ENCODE data around the gene AMMECR1.

The AMMECR1 gene

GRCh38 chrX:110212299-110212698 lies 105.6 kb downstream of the AMMECR1 start:
- DNase-seq (ENCODE audit: low spot score) = no peak

DNA sequence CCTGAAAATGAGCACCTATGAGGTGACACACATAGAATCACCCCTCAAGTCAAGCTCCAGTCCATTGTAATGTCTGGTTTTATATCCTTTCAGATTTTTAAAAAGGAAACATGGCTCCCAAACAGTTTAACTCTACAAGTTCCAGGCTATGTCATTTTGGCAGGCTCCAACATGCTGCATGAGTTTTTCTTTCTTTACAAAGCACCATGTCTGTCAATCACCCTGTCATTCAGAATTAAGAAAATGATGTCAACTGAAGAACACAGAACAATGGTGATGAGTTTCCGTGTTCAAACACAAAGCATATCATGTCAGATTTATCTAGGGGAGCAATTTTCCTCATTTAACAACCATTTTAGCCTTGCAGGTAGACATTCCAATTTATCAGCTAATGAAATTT lies 106.5 kb downstream of the AMMECR1 start:
- DNase-seq (ENCODE audit: low spot score) = no peak

- no peak for DNase-seq (ENCODE audit: low spot score)
These were observed 107.3 kb downstream of the AMMECR1 start for GRCh38 chrX:110210417-110211139.

DNA sequence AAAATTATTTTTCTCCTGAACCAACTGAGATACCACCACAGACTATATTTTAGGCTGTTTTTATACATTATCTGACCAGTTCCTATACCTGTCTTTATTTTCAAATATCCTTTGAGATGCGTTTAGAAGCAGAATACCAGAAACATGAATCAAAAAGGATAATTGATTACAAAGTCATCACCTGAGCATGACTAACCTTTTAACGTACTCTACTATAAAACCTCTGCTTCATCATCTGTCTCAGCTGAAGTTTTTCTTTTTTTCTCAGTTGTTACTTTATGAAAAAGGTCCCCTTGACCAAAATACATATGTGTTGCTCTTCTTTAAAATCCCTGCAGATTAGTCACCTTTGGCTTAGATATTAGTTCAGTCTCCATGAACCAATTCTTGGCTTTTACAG lies 109.8 kb downstream of the AMMECR1 start:
- no peak for DNase-seq (ENCODE audit: low spot score)

GRCh38 chrX:110204986-110205385 lies 112.9 kb downstream of the AMMECR1 start:
- DNase-seq (ENCODE audit: low spot score) = no peak

GRCh38 chrX:110201799-110202198 lies 116.1 kb downstream of the AMMECR1 start:
- DNase-seq (ENCODE audit: low spot score) = no peak

- DNase-seq (ENCODE audit: low spot score) = no peak
These were observed 122.9 kb downstream of the AMMECR1 start for GRCh38 chrX:110194977-110195376.

DNA sequence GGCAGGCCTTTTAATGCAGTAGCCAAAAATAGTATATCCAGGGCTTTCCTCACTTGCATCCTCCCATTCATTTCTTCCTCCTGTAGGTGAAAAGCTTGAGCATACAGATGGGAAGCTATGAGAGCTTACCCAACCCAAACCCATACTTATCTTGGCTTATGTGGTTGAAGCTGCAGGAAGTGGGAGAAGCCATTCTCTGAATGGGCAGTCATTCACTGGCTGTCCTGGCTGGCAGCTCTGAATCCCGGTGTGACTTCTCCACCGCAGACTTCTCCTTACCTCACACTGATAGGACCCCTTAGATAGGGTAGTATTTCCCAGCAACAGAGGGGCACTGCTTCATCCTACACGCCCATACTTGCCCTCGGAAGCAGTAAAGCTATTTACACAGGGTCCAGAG lies 125.4 kb downstream of the AMMECR1 start:
- no peak for DNase-seq (ENCODE audit: low spot score)

GRCh38 chrX:110188701-110189558 lies 129.0 kb downstream of the AMMECR1 start:
- DNase-seq (ENCODE audit: low spot score) = no peak

GRCh38 chrX:110183314-110183713 lies 134.6 kb downstream of the AMMECR1 start:
- DNase-seq (ENCODE audit: low spot score) = no peak

DNA sequence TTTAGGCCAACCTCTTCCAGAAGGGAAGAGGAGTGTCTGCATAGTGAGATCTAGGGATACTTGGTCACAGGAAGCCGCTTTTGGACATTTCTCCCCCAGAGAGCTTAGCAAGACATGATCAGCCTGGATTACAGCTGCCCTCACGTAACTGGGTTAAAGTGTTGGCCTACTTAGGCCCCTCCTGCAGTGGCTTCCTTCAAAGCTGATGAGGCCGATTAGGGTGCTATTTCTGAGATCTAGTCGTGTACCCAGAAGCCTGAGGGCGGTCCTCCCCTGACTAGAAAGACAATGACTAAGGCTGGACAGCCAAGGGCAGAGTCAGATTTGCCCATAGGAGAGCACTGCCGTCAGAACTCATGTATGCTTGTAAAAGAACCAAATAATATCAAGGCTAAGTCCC lies 135.0 kb downstream of the AMMECR1 start:
- no peak for DNase-seq (ENCODE audit: low spot score)

DNA sequence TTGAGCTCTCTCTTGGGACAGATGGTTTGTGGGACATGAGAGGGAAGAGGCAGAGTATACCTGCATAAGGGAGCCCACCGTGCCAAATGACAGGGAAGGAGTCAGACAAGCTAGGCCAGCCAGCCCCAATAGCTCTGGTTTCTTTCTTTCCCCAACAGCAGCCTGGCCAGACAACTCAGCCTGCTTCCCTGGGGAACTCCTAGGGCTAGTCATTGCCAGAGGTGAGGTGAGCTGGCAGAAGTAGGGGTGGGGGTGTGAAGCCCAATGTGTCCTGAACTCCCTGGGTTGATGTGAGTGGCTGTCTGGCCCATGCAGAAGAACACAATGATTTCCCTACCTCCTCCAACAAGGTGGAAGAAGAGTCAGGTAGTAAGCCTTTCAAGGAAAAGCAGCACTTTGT lies 135.5 kb downstream of the AMMECR1 start:
- DNase-seq (ENCODE audit: low spot score) = no peak

DNA sequence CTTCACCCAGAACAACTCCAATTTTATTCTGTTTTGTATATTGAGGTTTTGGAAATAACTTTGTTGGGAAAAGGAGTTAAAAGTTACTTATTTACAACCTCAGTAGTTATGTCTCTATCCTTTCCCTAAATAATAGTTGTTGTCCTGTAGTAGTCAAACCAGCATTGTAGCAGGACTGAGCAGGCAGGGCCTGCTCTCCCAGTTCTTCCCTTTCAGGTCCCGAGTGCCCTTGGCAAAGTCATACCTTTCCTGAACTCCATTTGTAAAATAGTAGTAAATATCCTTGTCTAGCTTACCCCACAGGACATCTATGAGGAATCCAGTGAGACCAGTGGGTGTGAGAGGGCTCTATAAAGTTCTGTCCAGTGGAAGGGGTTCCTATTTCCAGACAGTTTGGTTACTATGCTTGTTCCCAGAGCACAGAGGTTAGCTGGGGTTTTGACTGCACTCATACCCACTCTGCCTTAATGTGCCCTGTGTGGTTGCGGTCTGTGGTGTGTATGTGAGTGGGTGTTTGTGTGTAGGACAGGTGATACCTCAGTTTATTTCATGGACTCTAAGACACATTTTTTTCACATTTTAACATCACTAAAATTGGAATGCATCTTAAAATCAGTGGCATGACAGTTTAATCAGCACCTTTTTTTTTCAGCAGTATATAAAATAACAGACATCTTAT lies 136.3 kb downstream of the AMMECR1 start:
- no peak for DNase-seq (ENCODE audit: low spot score)

GRCh38 chrX:110180928-110181310 lies 137.0 kb downstream of the AMMECR1 start:
- no peak for DNase-seq (ENCODE audit: low spot score)

DNA sequence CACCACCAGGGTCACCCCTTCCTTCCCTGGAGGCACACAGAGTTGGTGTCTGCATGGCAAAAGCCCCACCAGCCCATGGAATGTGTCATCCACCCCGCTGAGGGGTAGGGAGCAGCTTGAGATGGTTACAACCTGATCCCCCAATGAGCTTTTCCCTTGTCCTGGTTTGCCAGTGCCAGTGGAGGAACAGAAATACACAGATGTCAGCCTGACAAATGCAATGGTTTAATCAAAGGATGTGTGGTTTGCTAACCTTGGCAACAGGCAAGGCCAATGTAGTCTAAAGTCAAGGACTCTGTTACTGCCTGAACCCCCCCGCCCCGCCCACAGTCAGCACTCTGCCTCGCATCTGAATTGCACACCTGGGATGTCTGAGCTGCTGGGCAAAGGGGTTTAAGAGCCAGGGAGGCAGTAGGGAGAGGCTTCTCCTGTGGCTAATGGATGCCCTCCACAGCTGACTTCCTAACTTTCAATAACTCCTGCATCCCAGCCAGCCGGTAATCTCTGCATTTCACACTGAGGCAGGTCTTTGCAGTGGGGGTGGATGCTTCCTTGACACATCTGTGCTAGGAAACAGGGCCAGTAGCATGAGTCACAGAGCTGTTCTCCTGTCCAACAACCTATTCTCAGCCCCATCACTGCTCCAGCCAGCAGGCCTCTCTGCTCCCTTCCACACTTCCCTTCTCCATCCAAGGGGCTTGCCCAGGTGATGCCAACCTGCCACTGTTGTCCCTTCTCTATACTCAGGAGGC lies 137.5 kb downstream of the AMMECR1 start:
- no peak for DNase-seq (ENCODE audit: low spot score)

DNA sequence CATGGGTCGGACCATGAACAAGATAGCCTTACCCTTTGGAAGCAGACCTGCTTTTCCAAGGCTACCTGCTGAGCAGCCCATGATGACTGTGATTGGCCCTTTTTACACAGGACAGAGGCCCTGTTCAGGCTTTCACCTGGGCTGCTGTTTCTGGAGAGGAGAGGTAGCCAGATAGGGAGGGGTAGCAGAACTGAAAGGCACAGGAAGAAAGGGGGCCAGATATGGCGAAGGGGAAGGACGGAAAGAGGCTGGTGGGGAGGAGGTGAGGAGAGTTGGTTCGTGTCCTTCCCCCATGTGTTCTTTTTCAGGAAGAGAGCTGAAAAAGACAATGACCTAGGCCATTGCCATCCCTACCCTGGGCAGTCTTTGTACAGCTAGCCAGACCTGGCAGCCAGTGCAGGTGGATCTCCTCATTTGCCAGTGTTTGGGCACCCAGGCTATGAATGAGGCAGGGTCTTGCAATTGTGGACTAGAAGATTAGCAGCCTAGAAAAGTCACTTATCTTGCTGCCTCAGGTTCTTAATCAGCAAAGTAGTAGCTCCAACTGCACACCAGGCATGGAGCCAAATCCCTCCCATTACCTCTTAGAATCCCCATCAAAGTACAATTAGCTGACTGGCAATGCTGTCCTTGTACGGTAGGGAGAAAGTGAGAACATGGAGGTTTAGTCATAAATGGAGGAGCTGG lies 139.6 kb downstream of the AMMECR1 start:
- no peak for DNase-seq (ENCODE audit: low spot score)

DNA sequence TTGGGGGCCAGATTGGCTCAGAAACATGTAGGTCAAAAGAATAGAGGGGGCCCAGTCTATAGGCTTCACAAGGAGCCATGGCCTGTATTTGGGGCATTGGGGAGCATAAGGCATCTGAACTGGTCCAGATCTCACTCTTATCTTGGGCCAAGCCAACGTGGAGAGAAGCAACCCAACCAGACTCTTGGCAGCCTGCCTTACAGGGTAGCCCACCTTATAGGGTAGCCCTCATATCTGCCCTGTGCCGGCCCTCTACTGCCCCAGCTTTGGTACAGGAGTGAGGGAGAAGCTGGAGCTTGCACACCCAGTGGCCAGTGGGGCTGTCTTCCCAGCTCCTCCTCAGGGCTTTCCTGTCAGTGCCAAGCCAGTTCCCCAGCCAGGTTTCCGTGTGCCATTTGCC lies 142.2 kb downstream of the AMMECR1 start:
- peak; percentile 0 for DNase-seq (ENCODE audit: low spot score)

DNA sequence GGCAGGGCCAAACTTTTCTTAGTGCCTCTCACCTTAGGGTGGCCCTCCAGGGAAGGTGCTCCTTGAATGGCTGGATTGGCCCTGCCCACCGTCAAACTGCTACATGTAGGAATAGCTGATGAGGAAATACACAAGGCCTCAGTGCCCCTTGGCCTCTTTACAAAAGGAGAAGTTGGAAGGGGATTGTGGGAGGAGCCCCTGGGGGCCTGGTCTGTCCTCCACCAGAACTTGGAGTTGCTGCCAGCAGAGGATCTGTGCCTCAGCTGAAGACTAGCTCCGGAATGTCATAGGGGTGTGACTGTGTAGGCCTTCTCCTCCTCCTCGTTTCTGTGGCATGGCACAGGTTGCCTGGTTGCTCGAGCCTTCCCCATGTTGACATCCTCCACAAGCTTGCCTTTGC lies 142.7 kb downstream of the AMMECR1 start:
- no peak for DNase-seq (ENCODE audit: low spot score)

DNA sequence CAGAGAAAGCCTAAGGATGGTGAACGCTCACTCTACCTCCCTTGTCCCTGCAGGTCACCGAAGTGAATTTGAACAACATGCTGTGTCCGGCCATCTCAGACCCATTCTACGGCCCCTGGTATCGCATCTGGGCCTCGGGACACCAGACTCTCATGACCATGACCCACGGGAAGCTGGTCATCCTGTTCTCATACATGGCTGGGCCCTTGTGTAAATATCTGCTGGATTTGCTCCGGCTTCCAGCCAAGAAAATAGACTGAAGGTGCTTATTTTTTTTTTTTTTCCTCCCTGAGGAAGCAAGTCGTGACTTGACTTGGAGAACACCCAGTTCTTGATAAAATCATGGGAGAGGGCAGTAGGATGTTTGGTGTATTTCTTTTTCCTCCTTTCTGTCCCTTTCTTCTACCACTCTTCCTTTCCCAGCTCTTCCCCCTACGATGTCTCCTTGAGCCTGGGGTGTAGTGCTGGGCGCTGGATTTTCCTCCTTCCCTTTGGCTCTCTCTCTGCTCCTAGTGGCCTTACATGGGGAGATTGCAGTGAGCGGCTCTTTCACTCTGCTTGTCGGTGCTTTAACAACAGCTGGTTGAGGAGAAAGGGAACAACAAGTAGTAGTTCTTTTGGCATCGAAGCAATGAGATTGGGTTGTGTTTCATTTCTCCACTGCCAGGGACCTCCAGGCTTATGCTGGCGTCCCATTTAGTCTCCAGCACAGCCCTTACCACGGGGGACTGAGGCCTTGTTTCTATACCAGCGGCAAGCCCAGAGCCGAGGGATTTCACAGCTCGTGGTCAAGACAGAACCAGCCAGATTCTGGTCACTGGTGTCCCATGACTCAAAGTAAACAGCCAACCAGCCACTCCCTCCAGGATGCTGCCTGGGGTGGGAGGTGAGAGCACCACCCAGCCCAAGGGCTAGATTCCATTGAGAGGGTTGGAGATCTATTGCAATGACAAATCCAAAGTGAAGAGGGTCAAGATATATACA lies 144.4 kb downstream of the AMMECR1 start:
- DNase-seq (ENCODE audit: low spot score) = no peak

- DNase-seq (ENCODE audit: low spot score) = no peak
These were observed 145.7 kb downstream of the AMMECR1 start for GRCh38 chrX:110172215-110172614.
